HepG2 (cell line): ENCODE data around the gene GALNT15. TPM values are rescaled to one million over a fixed set of nuclear protein-coding genes. Genes with fewer than 3 reads are reported as not detected.

Experiments used
- ATAC-seq: fragments of 200-7000 bp; cut with Tn5 transposase; 3 replicates; pipeline ENCODE4 v1.9.1; 2020; ENCODE audit warnings: mild to moderate bottlenecking, moderate library complexity
- BruUV-seq: library from RNA; stranded (reverse); fragments of 400-500 nt; replicated peaks from 2 replicates; lab custom pipeline; 2021; lab: Mats Ljungman, UMichigan
- CTCF ChIA-PET: fragments of 300-600 bp; formaldehyde crosslinking; extraction: SDS; loops from one replicate; lab custom pipeline; 2021; ENCODE audit warnings: low total read pairs, inconsistent platforms, low intra/inter-chr PET ratio; lab: Yijun Ruan, JAX
- POLR2A ChIA-PET: fragments of 350-600 bp; sonication (Branson Sonifier 250); formaldehyde crosslinking; loops from one replicate; lab custom pipeline; 2020; ENCODE audit warnings: antibody characterized with exemption, inconsistent platforms; lab: Yijun Ruan, JAX
- DNase-seq: peaks from one replicate; pipeline ENCODE4 v3.0.0-alpha.2; 2015; ENCODE audit warnings: low spot score
- FAIRE-seq: peaks from 3 replicates; lab custom pipeline; 2011; peaks lifted over from hg19 to GRCh38; lab: Jason Lieb, UNC
- H2AFZ ChIP-seq: one replicate; pipeline ENCODE4 v1.6.1; 2011; ENCODE audit warnings: low read length, inconsistent platforms
- H3K27ac ChIP-seq: fragments of 300-600 bp; 3 replicates; pipeline ENCODE4 v1.8.0; 2011; ENCODE audit warnings: mixed run types, mild to moderate bottlenecking, mixed read lengths, low read length, inconsistent platforms; ENCODE audit not compliant: insufficient read depth; ENCODE audit errors: extremely low read length
- H3K27me3 ChIP-seq, 2 experiments: fragments of 200-600 bp in 1 of 2; 2 replicates in 1 of 2; 3 replicates in 1 of 2; pipeline versions ENCODE4 v1.6.0 to v1.8.0; 2011; ENCODE audit warnings: low read length in 2 of 2, mild to moderate bottlenecking in 2 of 2, moderate library complexity in 2 of 2, inconsistent platforms in 1 of 2; ENCODE audit not compliant: insufficient read depth in 2 of 2, control insufficient read depth in 1 of 2
- H3K36me3 ChIP-seq, 2 experiments: fragments of 200-600 bp in 1 of 2; replicated peaks in 1 of 2; 2 replicates in 1 of 2; 3 replicates in 1 of 2; pipeline versions ENCODE4 v1.5.1 to v1.8.0; 2011; ENCODE audit warnings: low read length in 2 of 2, inconsistent platforms in 1 of 2; ENCODE audit not compliant: insufficient read depth in 2 of 2, control insufficient read depth in 1 of 2
- H3K4me1 ChIP-seq: 2 replicates; pipeline ENCODE4 v1.5.1; 2012; ENCODE audit warnings: low read length, inconsistent platforms; ENCODE audit not compliant: insufficient read depth
- H3K4me2 ChIP-seq: 2 replicates; pipeline ENCODE4 v1.6.0; 2011; ENCODE audit warnings: low read depth, low read length, inconsistent platforms
- H3K4me3 ChIP-seq, 3 experiments: fragments of 200-600 bp in 1 of 3; sonication (generic), shearing (Covaris generic) in 1 of 3; replicated peaks in 1 of 3; 2 replicates each; pipeline ENCODE4 v1.5.1; 2011 to 2016; ENCODE audit warnings: low read length in 3 of 3, inconsistent platforms in 2 of 3, low read depth in 2 of 3, mild to moderate bottlenecking in 2 of 3, control low read depth in 1 of 3, mixed read lengths in 1 of 3; ENCODE audit not compliant: insufficient read depth in 1 of 3
- H3K79me2 ChIP-seq: one replicate; pipeline ENCODE4 v1.6.1; 2011; ENCODE audit warnings: low read length, inconsistent platforms; ENCODE audit not compliant: insufficient read depth
- H3K9ac ChIP-seq: 2 replicates; pipeline ENCODE4 v1.6.0; 2011; ENCODE audit warnings: mild to moderate bottlenecking, low read depth, low read length, inconsistent platforms; ENCODE audit not compliant: insufficient read depth
- H3K9me3 ChIP-seq: 2 replicates; pipeline ENCODE4 v1.5.1; 2012; ENCODE audit warnings: mild to moderate bottlenecking, low read length
- H4K20me1 ChIP-seq: 2 replicates; pipeline ENCODE4 v1.6.0; 2011; ENCODE audit warnings: inconsistent platforms, mild to moderate bottlenecking, low read length, moderate library complexity; ENCODE audit not compliant: insufficient read depth
- CHD2 ChIP-seq: IDR thresholded peaks from 2 replicates; pipeline ENCODE4 v1.6.1; 2011; ENCODE audit warnings: low read depth, low read length, improper control_type of control experiment
- IRF1 ChIP-seq: sonication (generic); formaldehyde crosslinking; IDR thresholded peaks from 2 replicates; pipeline ENCODE4 v1.4.0; 2020; ENCODE audit warnings: low read depth, mild to moderate bottlenecking, missing genetic modification reagents
- ISL2 ChIP-seq: sonication (generic); formaldehyde crosslinking; IDR thresholded peaks from 2 replicates; pipeline ENCODE4 v1.5.0; 2020; ENCODE audit warnings: missing genetic modification reagents
- MXD3 ChIP-seq: IDR thresholded peaks from 2 replicates; pipeline ENCODE4 v1.6.1; 2016; ENCODE audit warnings: mild to moderate bottlenecking, missing biosample characterization, missing genetic modification reagents
- MXD4 ChIP-seq: IDR thresholded peaks from 2 replicates; pipeline ENCODE4 v1.6.1; 2016; ENCODE audit warnings: mild to moderate bottlenecking, missing biosample characterization, missing genetic modification reagents
- SP2 ChIP-seq: sonication (generic); formaldehyde crosslinking; IDR thresholded peaks from 2 replicates; pipeline ENCODE4 v1.5.1; 2020; ENCODE audit warnings: mild to moderate bottlenecking, missing genetic modification reagents
- WIZ ChIP-seq: sonication (generic); formaldehyde crosslinking; IDR thresholded peaks from 2 replicates; pipeline ENCODE4 v1.5.1; 2020; ENCODE audit warnings: mild to moderate bottlenecking, missing genetic modification reagents
- ZFP36 ChIP-seq: fragments of 150-350 bp; IDR thresholded peaks from 2 replicates; pipeline ENCODE4 v1.6.1; 2018; ENCODE audit warnings: borderline replicate concordance, low read length, low read depth; ENCODE audit not compliant: partially characterized antibody
- ZNF333 ChIP-seq: sonication (generic); formaldehyde crosslinking; IDR thresholded peaks from 2 replicates; pipeline ENCODE4 v1.4.0; 2020; ENCODE audit warnings: mild to moderate bottlenecking, missing genetic modification reagents, borderline replicate concordance
- ZNF33A ChIP-seq: sonication (generic); formaldehyde crosslinking; IDR thresholded peaks from 2 replicates; pipeline ENCODE4 v1.5.1; 2020; ENCODE audit warnings: missing genetic modification reagents, mild to moderate bottlenecking, moderate library complexity, borderline replicate concordance
- ZNF496 ChIP-seq: sonication (generic); formaldehyde crosslinking; IDR thresholded peaks from 2 replicates; pipeline ENCODE4 v1.8.1; 2023; ENCODE audit warnings: mild to moderate bottlenecking, moderate library complexity, missing genetic modification reagents; ENCODE audit not compliant: insufficient replicate concordance
- ZNF615 ChIP-seq: sonication (generic); formaldehyde crosslinking; IDR thresholded peaks from 2 replicates; pipeline ENCODE4 v1.5.0; 2020; ENCODE audit warnings: mild to moderate bottlenecking, missing genetic modification reagents, borderline replicate concordance
- ZNF781 ChIP-seq: sonication (generic); formaldehyde crosslinking; IDR thresholded peaks from 2 replicates; pipeline ENCODE4 v1.5.1; 2020; ENCODE audit warnings: borderline replicate concordance, mild to moderate bottlenecking, missing genetic modification reagents; ENCODE audit errors: not compliant biosample characterization
- ZNF788 ChIP-seq: sonication (generic); formaldehyde crosslinking; IDR thresholded peaks from 2 replicates; pipeline ENCODE4 v1.5.0; 2020; ENCODE audit warnings: mild to moderate bottlenecking, missing genetic modification reagents, borderline replicate concordance
- WGBS: methylation state at CpG from one replicate; pipeline ENCODE4 v1.1.6; 2017; ENCODE audit warnings: low lambda C conversion rate; 5-methylcytosine and 5-hydroxymethylcytosine counted together
- in situ Hi-C: cut with HindIII; loops from 2 replicates; pipeline ENCODE4 v1.10.0; 2017; ENCODE audit warnings: low pct_unique_long_range_greater_than_20kb; ENCODE audit not compliant: extremely low pct_ligation_motif_present
- intact Hi-C: fragments of 100-400 bp; cut with micrococcal nuclease; formaldehyde crosslinking; loops from one replicate; pipeline ENCODE4 v1.10.0; 2022; ENCODE audit not compliant: unreplicated experiment
- polyA plus RNA-seq, 8 experiments: library from polyadenylated mRNA; depleted of rRNA in 3 of 8; stranded (reverse) in 7 of 8; unstranded in 1 of 8; fragments of >200 nt; fragmentation: Illumina TruSeq in 4 of 8; extraction: Trizol in 4 of 8; gene quantifications; 2 replicates each; pipeline versions ENCODE4 v1.2.1 to v1.2.3, GENCODE V29; 2011 to 2016; ENCODE audit warnings: low read depth in 4 of 8, missing spikeins in 1 of 8, mixed read lengths in 1 of 8; ENCODE audit not compliant: insufficient read depth in 1 of 8
- total RNA-seq, 5 experiments: library from RNA; depleted of rRNA; stranded (reverse); fragments of >200 nt; fragmentation: Illumina TruSeq; extraction: Trizol; gene quantifications; 2 replicates each; pipeline ENCODE4 v1.2.3, GENCODE V29; 2016; ENCODE audit warnings: low read depth in 1 of 5

The GALNT15 gene
- total and polyA plus RNA-seq, 2 of the 13 experiments (the other 11 are each of a cell fraction or from before 2014, with no cell fraction given), result 0.02 to 0.04 TPM

- intact Hi-C loops, result no loop called here
- BruUV-seq, result no TSS peak
- ChIA-PET POLR2A (no interaction called here), CTCF (no interaction called here)
- Histone ChIP-seq H2AFZ (no peak overlapping the region), H3K4me3 (no peak overlapping the region), H3K36me3 (no peaks in the 10 kb centered on the region), H3K4me1 (no peaks in the 10 kb centered on the region), H3K79me2 (no peaks in the 10 kb centered on the region), H4K20me1 (no peaks in the 10 kb centered on the region), H3K27me3 (peaks cover 0 to 12% of the 10 kb centered on the region in 2 experiments; a peak in 3 of 5 replicates), H3K9ac (no peak overlapping the region), H3K4me2 (no peak overlapping the region), H3K27ac (no peak overlapping the region), H3K9me3 (peaks cover 9% of the 10 kb centered on the region; the same call in 1 of the 2 replicates)
- in situ Hi-C loops, result no loop called here
- no peak for DNase-seq
- 25% methylated on average over 2 of the region's 2 CpGs for WGBS
- ATAC-seq, result no peak
- no peak for FAIRE-seq
- TF ChIP-seq ZNF496 (CRISPR knock-in tag), result no peak
- no peak for TF ChIP-seq CHD2
- TF ChIP-seq ZNF781 (CRISPR knock-in tag), result no peak
- TF ChIP-seq WIZ (CRISPR knock-in tag), result no peak
- TF ChIP-seq ZFP36, result no peak
- no peak for TF ChIP-seq MXD3
- no peak for TF ChIP-seq SP2 (CRISPR knock-in tag)
- TF ChIP-seq ZNF33A (CRISPR knock-in tag), result no peak
- TF ChIP-seq ISL2, result no peak
- no peak for TF ChIP-seq ZNF615 (CRISPR knock-in tag)
- TF ChIP-seq ZNF788 (CRISPR knock-in tag), result no peak
- TF ChIP-seq MXD4 (CRISPR knock-in tag), result no peak
- TF ChIP-seq ZNF333 (CRISPR knock-in tag), result no peak
- no peak for TF ChIP-seq IRF1 (CRISPR knock-in tag)
Observed at GRCh38 chr3:16145176-16145575, 29.3 kb upstream of the GALNT15 start.
